Endothelial cell of umbilical vein (primary cell): ENCODE results near the gene DSPP. TPM values are rescaled to one million over a fixed set of nuclear protein-coding genes. Genes with fewer than 3 reads are reported as not detected.

Source experiments
- BruUV-seq: library from RNA; stranded (reverse); fragments of 400-500 nt; replicated peaks from 2 replicates; lab custom pipeline; 2021; lab: Mats Ljungman, UMichigan
- CTCF ChIA-PET: fragments of 300-600, 350-600 bp; sonication (Branson Sonifier 250); formaldehyde crosslinking; loops from one replicate; lab custom pipeline; 2021; ENCODE audit warnings: antibody characterized with exemption, inconsistent platforms; lab: Charles Lee
- POLR2A ChIA-PET: fragments of 300-600, 350-600 bp; sonication (Branson Sonifier 250); formaldehyde crosslinking; loops from one replicate; lab custom pipeline; 2021; ENCODE audit warnings: antibody characterized with exemption, inconsistent platforms; lab: Charles Lee
- DNase-seq: peaks from one replicate; pipeline ENCODE4 v3.0.0-alpha.2; 2011; ENCODE audit warnings: low read depth, low spot score
- FAIRE-seq: peaks from 2 replicates; lab custom pipeline; 2011; peaks lifted over from hg19 to GRCh38; lab: Jason Lieb, UNC
- H2AFZ ChIP-seq: 2 replicates; pipeline ENCODE4 v1.6.0; 2012; ENCODE audit warnings: low read depth, low read length, control low read depth, inconsistent platforms
- H3K27ac ChIP-seq: 2 replicates; pipeline ENCODE4 v1.5.1; 2011; ENCODE audit warnings: low read depth, mild to moderate bottlenecking, control low read depth, low read length, moderate library complexity; ENCODE audit not compliant: insufficient read depth
- H3K27me3 ChIP-seq, 2 experiments: 2 replicates each; pipeline versions ENCODE4 v1.6.0 to v1.6.1; 2011; ENCODE audit warnings: low read length in 2 of 2, mixed read lengths in 1 of 2; ENCODE audit not compliant: control insufficient read depth in 2 of 2, insufficient read depth in 2 of 2
- H3K36me3 ChIP-seq, 2 experiments: 2 replicates in 1 of 2; 3 replicates in 1 of 2; pipeline ENCODE4 v1.5.1; 2011; ENCODE audit warnings: low read length in 2 of 2, mild to moderate bottlenecking in 1 of 2, moderate library complexity in 1 of 2; ENCODE audit not compliant: control insufficient read depth in 2 of 2, insufficient read depth in 2 of 2; ENCODE audit errors: extremely low read depth in 1 of 2
- H3K4me1 ChIP-seq: 3 replicates; pipeline ENCODE4 v1.5.1; 2011; ENCODE audit warnings: mild to moderate bottlenecking, low read length; ENCODE audit not compliant: control insufficient read depth, insufficient read depth; ENCODE audit errors: extremely low read depth
- H3K4me2 ChIP-seq: 2 replicates; pipeline ENCODE4 v1.6.1; 2011; ENCODE audit warnings: low read length, control low read depth, mixed read lengths; ENCODE audit not compliant: insufficient read depth
- H3K4me3 ChIP-seq, 3 experiments: fragments of 200-600 bp in 1 of 3; sonication (generic), shearing (Covaris generic) in 1 of 3; replicated peaks in 1 of 3; 2 replicates each; pipeline ENCODE4 v1.5.1; 2011 to 2016; ENCODE audit warnings: control low read depth in 3 of 3, low read length in 3 of 3, mild to moderate bottlenecking in 2 of 3, inconsistent platforms in 1 of 3, low read depth in 1 of 3, moderate library complexity in 1 of 3; ENCODE audit not compliant: insufficient read depth in 1 of 3
- H3K79me2 ChIP-seq: 2 replicates; pipeline ENCODE4 v1.6.0; 2012; ENCODE audit warnings: low read length, inconsistent platforms; ENCODE audit not compliant: control insufficient read depth, insufficient read depth
- H3K9ac ChIP-seq: replicated peaks from 2 replicates; pipeline ENCODE3; 2011; ENCODE audit warnings: low read length, control low read depth; ENCODE audit not compliant: insufficient read depth; ENCODE audit errors: extremely low read depth
- H3K9me1 ChIP-seq: replicated peaks from 3 replicates; pipeline ENCODE4 v1.6.0; 2011; ENCODE audit warnings: mild to moderate bottlenecking, low read length; ENCODE audit not compliant: control insufficient read depth, insufficient read depth; ENCODE audit errors: extremely low read depth
- H3K9me3 ChIP-seq: replicated peaks from 2 replicates; pipeline ENCODE4 v1.5.1; 2012; ENCODE audit warnings: low read length, inconsistent platforms; ENCODE audit not compliant: control insufficient read depth, insufficient read depth
- H4K20me1 ChIP-seq: replicated peaks from 2 replicates; pipeline ENCODE3; 2011; ENCODE audit warnings: mild to moderate bottlenecking, low read length; ENCODE audit not compliant: control insufficient read depth, insufficient read depth; ENCODE audit errors: extremely low read depth
- EZH2 ChIP-seq: IDR thresholded peaks from 2 replicates; pipeline ENCODE4 v1.6.1; 2012; ENCODE audit warnings: borderline replicate concordance, low read depth, mild to moderate bottlenecking, moderate library complexity, low read length, inconsistent platforms; ENCODE audit not compliant: severe bottlenecking
- FOS ChIP-seq: IDR thresholded peaks from 2 replicates; pipeline ENCODE4 v1.6.1; 2011; ENCODE audit warnings: mild to moderate bottlenecking, low read length, moderate library complexity, borderline replicate concordance; ENCODE audit not compliant: insufficient read depth
- JUN ChIP-seq: IDR thresholded peaks from 2 replicates; pipeline ENCODE4 v1.6.1; 2011; ENCODE audit warnings: borderline replicate concordance, low read depth; ENCODE audit not compliant: insufficient read length, insufficient read depth
- MAX ChIP-seq: IDR thresholded peaks from 2 replicates; pipeline ENCODE4 v1.6.1; 2011; ENCODE audit not compliant: insufficient read depth, insufficient read length
- POLR2A ChIP-seq: IDR thresholded peaks from 2 replicates; pipeline ENCODE4 v1.6.1; 2012; ENCODE audit warnings: low read depth, mild to moderate bottlenecking, control low read depth, low read length
- dilution Hi-C: fragments of 300-500 bp; cut with MboI; formaldehyde crosslinking; loops from one replicate; pipeline ENCODE4 v1.15.0; 2019; ENCODE audit warnings: low sequenced_read_pairs; ENCODE audit not compliant: extremely low pct_ligation_motif_present
- intact Hi-C: fragments of 100-400 bp; cut with micrococcal nuclease; formaldehyde crosslinking; loops from one replicate; pipeline ENCODE4 v1.10.0; 2022
- polyA plus RNA-seq, 4 experiments: library from polyadenylated mRNA; depleted of rRNA in 3 of 4; stranded (reverse) in 3 of 4; unstranded in 1 of 4; fragments of >200 nt; gene quantifications; 2 replicates each; pipeline versions ENCODE4 v1.2.1 to v1.2.3, GENCODE V29; 2011 to 2012; ENCODE audit warnings: missing spikeins in 1 of 4
- total RNA-seq: library from RNA; stranded (reverse); gene quantifications from 2 replicates; pipeline ENCODE4 v1.2.3, GENCODE V29; 2021

Gene DSPP
- total and polyA plus RNA-seq, 2 donors (not counting 3 experiments of a cell fraction or from before 2014, with no cell fraction given) = not detected

- H2AFZ ChIP-seq = no peak overlapping the region
- FAIRE-seq (no peak), DNase-seq (no peak)
- no peak overlapping the region for H3K9ac ChIP-seq
- no peaks in the 10 kb centered on the region for H4K20me1 ChIP-seq
- H3K9me3 ChIP-seq = no peaks in the 10 kb centered on the region
- no peak overlapping the region for H3K27ac ChIP-seq
- BruUV-seq = no TSS peak
- ChIA-PET POLR2A (no interaction called here), CTCF (no interaction called here)
- no peak overlapping the region for H3K4me2 ChIP-seq
- no peak for TF ChIP-seq MAX
- TF ChIP-seq EZH2 = no peak
- no peak for TF ChIP-seq POLR2A
- H3K4me1 ChIP-seq = no peaks in the 10 kb centered on the region
- H3K36me3 ChIP-seq = no peaks in the 10 kb centered on the region
- H3K79me2 ChIP-seq = no peaks in the 10 kb centered on the region
- no peaks in the 10 kb centered on the region for H3K27me3 ChIP-seq
- H3K9me1 ChIP-seq = no peaks in the 10 kb centered on the region
- intact Hi-C loops = no loop called here
- dilution Hi-C loops = no loop called here
- H3K4me3 ChIP-seq = no peak overlapping the region
Observed at GRCh38 chr4:87566276-87566675, 42.1 kb upstream of the DSPP start.

- Histone ChIP-seq H3K36me3 (no peaks in the 10 kb centered on the region), H3K79me2 (no peaks in the 10 kb centered on the region), H3K9ac (no peak overlapping the region), H3K4me2 (no peak overlapping the region), H3K27ac (no peak overlapping the region), H4K20me1 (no peaks in the 10 kb centered on the region), H3K27me3 (no peaks in the 10 kb centered on the region), H3K4me1 (no peaks in the 10 kb centered on the region), H3K4me3 (no peak overlapping the region), H2AFZ (no peak overlapping the region), H3K9me3 (no peaks in the 10 kb centered on the region), H3K9me1 (no peaks in the 10 kb centered on the region)
- TF ChIP-seq JUN = no peak
- no peak for TF ChIP-seq FOS
- TF ChIP-seq MAX = no peak
- intact Hi-C loops (no loop called here), dilution Hi-C loops (no loop called here)
- POLR2A ChIA-PET = no interaction called here
- FAIRE-seq (no peak), DNase-seq (no peak)
- CTCF ChIA-PET = interaction anchor here (0.7 kb wide), 1 partner anchor 23 kb away, joined by 4 read pairs; no protein-coding TSS in a partner anchor
- BruUV-seq = no TSS peak
Observed at GRCh38 chr4:87567191-87567590, 41.1 kb upstream of the DSPP start.
